ENCODE results near the gene NPHP4. TPM values are rescaled to one million over a fixed set of nuclear protein-coding genes. Genes with fewer than 3 reads are reported as not detected.
"Not testable (repeated sequence)": the region's sequence is repeated elsewhere in the genome, so short reads cannot be mapped to it uniquely, and the experiment has no call there.

The NPHP4 gene
- total RNA-seq, 1 donor from 2014 or later = 8.2 TPM

DNA sequence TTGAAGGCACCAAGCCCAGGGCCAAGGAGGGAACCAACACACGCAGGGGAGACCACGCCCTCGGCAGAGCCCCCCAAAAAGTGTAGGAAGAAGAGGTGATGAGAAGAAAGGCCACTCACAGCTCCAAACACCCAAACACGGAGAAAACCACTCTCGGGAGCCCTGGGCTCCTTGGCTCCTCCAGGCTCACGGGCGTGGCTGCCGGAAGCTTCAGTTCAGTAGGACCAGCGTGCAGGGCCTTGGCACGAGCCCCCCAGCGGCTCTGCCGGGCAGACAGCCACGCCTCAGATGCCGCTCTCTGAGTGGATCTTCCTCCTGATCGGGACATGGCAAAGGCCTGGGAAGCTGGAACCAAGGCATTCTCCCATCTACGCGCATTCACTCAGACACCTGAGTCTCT is 94.0 kb downstream of the NPHP4 start:
- intact Hi-C loops (cut with DNase I) = no loop called here
- H3K27ac ChIP-seq = no peak overlapping the region
- H3K36me3 ChIP-seq = peaks cover 0 to 3% of the 10 kb centered on the region in 2 donors
- no peak for DNase-seq (ENCODE audit: low spot score in 2 of 2)
- no peaks in the 10 kb centered on the region for H3K27me3 ChIP-seq
- no peaks in the 10 kb centered on the region for H3K4me1 ChIP-seq
- no peaks in the 10 kb centered on the region for H3K9me3 ChIP-seq
- TF ChIP-seq, protein P1, sequence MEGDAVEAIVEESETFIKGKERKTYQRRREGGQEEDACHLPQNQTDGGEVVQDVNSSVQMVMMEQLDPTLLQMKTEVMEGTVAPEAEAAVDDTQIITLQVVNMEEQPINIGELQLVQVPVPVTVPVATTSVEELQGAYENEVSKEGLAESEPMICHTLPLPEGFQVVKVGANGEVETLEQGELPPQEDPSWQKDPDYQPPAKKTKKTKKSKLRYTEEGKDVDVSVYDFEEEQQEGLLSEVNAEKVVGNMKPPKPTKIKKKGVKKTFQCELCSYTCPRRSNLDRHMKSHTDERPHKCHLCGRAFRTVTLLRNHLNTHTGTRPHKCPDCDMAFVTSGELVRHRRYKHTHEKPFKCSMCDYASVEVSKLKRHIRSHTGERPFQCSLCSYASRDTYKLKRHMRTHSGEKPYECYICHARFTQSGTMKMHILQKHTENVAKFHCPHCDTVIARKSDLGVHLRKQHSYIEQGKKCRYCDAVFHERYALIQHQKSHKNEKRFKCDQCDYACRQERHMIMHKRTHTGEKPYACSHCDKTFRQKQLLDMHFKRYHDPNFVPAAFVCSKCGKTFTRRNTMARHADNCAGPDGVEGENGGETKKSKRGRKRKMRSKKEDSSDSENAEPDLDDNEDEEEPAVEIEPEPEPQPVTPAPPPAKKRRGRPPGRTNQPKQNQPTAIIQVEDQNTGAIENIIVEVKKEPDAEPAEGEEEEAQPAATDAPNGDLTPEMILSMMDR (IDR thresholded peaks at IDR 0.05) = no peak
- no peak overlapping the region for H3K4me3 ChIP-seq

DNA sequence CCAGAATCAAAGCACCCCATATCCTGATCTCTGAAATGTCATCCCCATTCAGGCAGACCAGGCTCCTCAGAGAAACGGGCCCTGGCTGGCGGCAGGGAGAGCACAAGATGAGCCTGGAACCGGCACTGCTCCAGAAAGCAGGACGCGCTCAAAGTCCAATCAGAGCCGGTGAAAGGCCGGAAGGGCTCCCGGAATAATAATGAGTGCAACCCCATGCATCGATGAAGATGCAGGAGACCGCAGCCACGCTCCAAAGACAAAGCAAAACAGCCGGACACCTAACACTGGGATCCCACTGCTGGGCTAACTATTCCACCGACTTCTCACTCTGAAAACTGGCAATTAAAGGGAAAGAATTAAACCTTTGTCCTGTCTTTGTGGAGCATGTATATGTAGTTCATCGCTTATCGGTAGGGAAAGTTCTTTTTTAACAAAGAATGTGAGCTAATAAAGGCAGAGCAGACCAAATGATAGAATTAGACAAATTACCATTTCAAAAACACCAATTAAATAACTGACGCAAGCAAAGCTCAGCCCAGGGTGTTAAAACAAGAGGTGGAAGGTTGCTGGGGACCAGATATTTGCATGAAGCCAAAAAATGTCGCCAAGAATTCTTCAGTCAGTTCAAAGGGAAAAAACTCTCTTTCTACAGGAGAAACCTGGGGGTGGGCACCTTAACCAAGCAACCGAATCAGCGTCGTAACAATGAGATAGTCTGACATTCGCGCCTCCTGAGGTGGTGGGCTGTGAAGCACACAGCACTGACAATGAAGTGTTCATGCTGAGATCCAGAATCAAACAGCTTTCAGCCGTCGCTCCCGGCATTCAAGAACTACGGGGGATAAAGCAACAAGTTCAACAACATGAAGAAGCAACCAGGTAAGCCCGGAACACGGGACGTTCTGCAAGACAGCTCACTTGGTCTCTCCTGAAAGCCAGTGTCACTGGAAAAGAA is 95.2 kb downstream of the NPHP4 start:
- H3K4me1 ChIP-seq = no peaks in the 10 kb centered on the region
- no peak overlapping the region for H3K27ac ChIP-seq
- H3K9me3 ChIP-seq = no peaks in the 10 kb centered on the region
- H3K4me3 ChIP-seq = no peak overlapping the region
- H3K27me3 ChIP-seq = no peaks in the 10 kb centered on the region
- H3K36me3 ChIP-seq = peaks cover 0 to 3% of the 10 kb centered on the region in 2 donors
- no peak for DNase-seq (ENCODE audit: low spot score in 2 of 2)
- TF ChIP-seq, protein P1 (IDR thresholded peaks at IDR 0.05) = no peak
- intact Hi-C loops (cut with DNase I) = no loop called here

DNA sequence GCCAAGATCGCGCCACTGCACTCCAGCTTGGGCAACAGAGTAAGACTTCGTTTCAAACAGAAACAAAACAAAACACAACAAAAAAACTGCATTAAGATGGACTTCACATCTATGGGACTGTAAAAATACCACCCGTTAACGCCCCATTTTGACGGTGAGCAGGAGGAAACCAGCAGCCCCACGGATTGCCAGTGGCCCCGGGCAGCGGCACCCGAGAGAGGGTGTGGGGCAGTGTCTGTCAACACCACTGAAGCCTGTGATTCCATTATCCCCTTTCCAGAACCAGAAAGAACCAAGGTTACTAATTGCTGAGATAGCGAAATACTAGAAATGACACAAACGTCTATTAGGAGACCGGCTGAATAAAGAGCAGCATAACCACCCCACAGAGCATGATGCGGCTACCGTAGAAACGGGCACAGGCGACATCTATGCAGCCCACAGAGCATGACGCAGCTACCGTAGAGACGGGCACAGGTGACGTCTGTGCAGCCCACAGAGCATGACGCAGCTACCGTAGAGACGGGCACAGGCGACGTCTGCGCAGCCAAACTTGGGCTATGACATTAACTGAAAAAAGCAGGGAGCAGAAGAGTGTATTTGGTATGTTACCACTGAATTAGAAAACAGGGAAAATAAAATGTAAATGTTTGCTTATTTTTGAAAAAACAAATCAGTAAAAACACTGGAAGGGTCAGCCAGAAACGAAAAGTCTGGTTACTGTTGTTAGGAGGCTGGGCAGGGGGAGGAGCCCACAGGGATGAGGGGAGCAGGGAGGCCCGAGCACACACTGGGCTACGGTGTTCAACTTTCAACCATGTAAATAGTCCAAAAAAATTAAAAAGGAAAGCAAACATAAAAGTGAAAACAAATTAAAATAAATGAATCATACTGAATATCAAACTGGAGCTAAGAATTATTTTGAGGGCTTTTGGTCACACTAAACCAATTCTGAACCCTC is 96.5 kb downstream of the NPHP4 start:
- Histone ChIP-seq H3K27ac (no peak overlapping the region), H3K4me3 (no peak overlapping the region), H3K4me1 (no peaks in the 10 kb centered on the region), H3K36me3 (peaks cover 0 to 3% of the 10 kb centered on the region in 2 donors), H3K27me3 (no peaks in the 10 kb centered on the region), H3K9me3 (no peaks in the 10 kb centered on the region)
- no peak for DNase-seq (ENCODE audit: low spot score in 2 of 2)
- intact Hi-C loops (cut with DNase I) = no loop called here
- TF ChIP-seq, protein P1 (IDR thresholded peaks at IDR 0.05) = no peak

DNA sequence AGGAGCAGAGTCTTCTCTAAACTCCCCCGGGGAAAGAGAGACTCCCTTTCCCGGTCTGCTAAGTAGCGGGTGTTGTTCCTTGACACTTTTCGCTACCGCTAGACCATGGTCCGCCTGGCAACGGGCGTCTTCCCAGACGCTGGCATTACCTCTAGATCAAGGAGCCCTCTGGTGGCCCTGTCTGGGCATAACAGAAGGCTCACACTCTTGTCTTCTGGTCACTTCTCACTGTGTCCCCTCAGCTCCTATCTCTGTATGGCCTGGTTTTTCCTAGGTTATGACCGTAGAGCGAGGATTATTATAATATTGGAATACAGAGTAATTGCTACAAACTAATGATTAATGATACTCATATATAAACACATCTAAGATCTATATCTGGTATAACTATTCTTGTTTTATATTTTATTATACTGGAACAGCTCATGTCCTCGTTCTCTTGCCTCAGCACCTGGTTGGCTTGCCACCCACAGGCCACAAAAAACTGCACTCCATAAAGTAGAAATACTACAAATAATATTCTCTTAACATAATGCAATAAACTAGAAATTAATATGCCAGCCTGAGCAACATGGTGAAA is 98.4 kb downstream of the NPHP4 start:
- intact Hi-C loops (cut with DNase I); H3K9me3 ChIP-seq; H3K4me1 ChIP-seq: not testable (repeated sequence)

DNA sequence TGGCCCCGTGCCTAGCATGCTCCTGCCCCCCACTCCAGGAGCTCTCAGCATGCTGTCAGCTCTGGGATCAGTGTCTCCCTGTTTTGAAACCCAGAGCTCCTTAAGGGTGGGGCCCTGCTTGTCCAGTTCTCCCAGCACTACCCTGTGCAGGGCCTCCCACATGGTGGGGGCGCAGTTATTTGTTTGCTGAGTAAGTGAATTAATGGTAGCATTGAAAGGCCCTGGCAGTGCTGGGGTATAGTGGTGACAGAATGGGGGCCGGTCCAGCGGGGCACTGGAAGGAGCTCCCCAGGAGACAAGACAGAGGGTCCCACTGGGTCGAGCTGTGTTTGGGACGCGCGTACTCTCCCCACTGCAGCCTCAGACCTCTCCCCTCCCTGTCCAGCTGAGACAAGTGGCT is 99.9 kb downstream of the NPHP4 start:
- intact Hi-C loops (cut with DNase I) = no loop called here
- Histone ChIP-seq H3K9me3 (no peaks in the 10 kb centered on the region), H3K4me3 (no peak overlapping the region), H3K27me3 (no peaks in the 10 kb centered on the region), H3K4me1 (no peaks in the 10 kb centered on the region), H3K36me3 (peaks cover 5 to 7% of the 10 kb centered on the region in 2 donors), H3K27ac (no peak overlapping the region)
- no peak for DNase-seq (ENCODE audit: low spot score in 2 of 2)
- TF ChIP-seq, protein P1 (IDR thresholded peaks at IDR 0.05) = no peak

More for the DNA sequence above, 98.4 kb downstream of the NPHP4 start:
- H3K4me3 ChIP-seq; DNase-seq (ENCODE audit: low spot score in 2 of 2); H3K27me3 ChIP-seq; H3K27ac ChIP-seq; H3K36me3 ChIP-seq: not testable (repeated sequence)
